GM18526 (cell line): ENCODE results near the gene RASSF1.

Source experiments
- POLR2A ChIP-seq: IDR thresholded peaks from 3 replicates; pipeline ENCODE4 v1.6.1; 2011; ENCODE audit not compliant: insufficient read length; ENCODE audit errors: extremely low read depth

The RASSF1 gene

GRCh38 chr3:50373146-50374051 lies 32.8 kb upstream of the RASSF1 start:
- no peak for TF ChIP-seq POLR2A

- TF ChIP-seq POLR2A: no peak
Observed at GRCh38 chr3:50372349-50372748, 31.7 kb upstream of the RASSF1 start.

GRCh38 chr3:50371133-50371685 lies 30.6 kb upstream of the RASSF1 start:
- no peak for TF ChIP-seq POLR2A

GRCh38 chr3:50370594-50370993 lies 30.0 kb upstream of the RASSF1 start:
- TF ChIP-seq POLR2A: no peak

- no peak for TF ChIP-seq POLR2A
Observed at GRCh38 chr3:50369012-50369670, 28.5 kb upstream of the RASSF1 start.

GRCh38 chr3:50365842-50366220 lies 25.2 kb upstream of the RASSF1 start:
- TF ChIP-seq POLR2A: no peak

GRCh38 chr3:50365080-50365841 lies 24.6 kb upstream of the RASSF1 start:
- peak; percentile 45 for TF ChIP-seq POLR2A

- no peak for TF ChIP-seq POLR2A
Observed at GRCh38 chr3:50364573-50365079, 24.0 kb upstream of the RASSF1 start.

- no peak for TF ChIP-seq POLR2A
Observed at GRCh38 chr3:50359760-50360110, 19.1 kb upstream of the RASSF1 start.

- peak; percentile 60 for TF ChIP-seq POLR2A
Observed at GRCh38 chr3:50358911-50359759, 18.5 kb upstream of the RASSF1 start, which contains the start of gene TMEM115. TMEM115 (minus strand) TSS chr3:50359521; CDS start chr3:50359063, 458 bp downstream.

- TF ChIP-seq POLR2A: no peak
Observed at GRCh38 chr3:50358355-50358910, 17.8 kb upstream of the RASSF1 start.

- TF ChIP-seq POLR2A: no peak
Observed at GRCh38 chr3:50357481-50357880, 16.8 kb upstream of the RASSF1 start.

GRCh38 chr3:50356553-50356952 lies 15.9 kb upstream of the RASSF1 start:
- TF ChIP-seq POLR2A: no peak
